Measurements from ENCODE around the gene AIF1L.
"Not testable (repeated sequence)": the region's sequence is repeated elsewhere in the genome, so short reads cannot be mapped to it uniquely, and the experiment has no call there.

The AIF1L gene

DNA sequence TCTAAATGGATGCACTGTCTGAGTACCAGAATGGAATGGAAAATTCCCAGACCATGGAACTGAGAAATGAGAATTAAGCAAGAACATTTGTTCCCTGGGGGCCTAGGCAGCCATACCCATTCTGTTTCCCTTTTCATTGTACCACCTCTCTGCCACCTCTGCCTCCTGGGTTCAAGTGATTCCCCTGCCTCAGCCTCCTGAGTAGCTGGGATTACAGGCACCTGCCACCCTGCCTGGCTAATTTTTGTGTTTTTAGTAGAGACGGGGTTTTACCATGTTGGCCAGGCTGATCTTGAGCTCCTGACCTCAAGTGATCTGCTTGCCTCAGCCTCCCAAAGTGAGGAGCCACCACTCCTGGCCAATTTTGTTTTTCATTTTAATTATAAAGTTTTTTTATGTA is 62.3 kb downstream of the AIF1L start:
- not testable (repeated sequence) for DNase-seq (ENCODE audit: insufficient read length, low spot score); FAIRE-seq

DNA sequence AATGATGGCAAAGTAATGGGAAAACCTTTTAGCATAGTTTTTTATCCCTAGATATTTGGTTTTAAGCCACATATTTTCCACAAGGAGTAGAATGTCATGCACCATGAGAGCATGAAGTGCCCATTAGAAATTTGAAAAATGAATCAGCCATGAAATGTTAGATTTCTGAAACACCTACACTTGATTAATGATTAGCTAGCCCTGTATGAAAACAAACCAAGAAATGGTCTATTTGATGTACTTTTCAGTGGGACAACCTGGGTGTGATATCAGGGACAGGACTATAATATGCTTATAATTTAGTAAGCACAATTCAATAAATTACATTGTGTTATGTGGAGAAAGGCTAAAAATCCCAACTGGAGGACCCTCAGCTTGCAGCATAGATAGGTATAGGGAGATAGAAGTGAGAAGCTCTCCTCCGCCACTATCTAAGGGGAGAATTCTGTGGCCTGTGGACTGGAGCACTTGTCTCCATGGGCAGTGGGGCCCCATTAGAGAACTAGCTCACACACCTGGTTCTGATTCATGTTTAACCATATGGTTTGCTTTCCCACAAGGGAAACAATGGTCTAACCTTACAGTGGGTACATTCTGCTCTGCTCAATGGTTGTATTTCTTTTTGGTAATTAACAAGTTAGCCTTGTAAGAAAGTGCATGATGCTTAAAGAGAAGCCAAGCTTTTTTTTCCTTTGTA is 64.2 kb downstream of the AIF1L start:
- no peak for DNase-seq (ENCODE audit: insufficient read length, low spot score)
- no peak for FAIRE-seq

DNA sequence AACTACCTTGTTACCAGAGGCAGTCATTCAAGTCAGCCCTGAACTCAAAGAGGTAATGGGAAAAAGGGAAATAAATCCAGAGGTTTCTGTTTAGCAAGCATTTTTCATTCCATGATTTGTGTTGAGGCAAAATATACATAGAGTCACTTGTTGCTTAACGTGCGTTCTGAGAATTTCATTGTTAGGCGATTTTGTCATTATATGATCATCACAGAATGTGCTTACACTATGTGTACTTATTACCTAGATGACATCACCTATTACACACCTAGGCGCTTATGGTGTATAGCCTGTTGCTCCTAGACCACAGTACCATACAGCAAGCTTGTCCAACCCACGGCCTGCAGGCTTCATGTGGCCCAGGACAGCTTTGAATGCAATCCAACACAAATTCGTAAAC is 65.3 kb downstream of the AIF1L start:
- no peak for DNase-seq (ENCODE audit: insufficient read length, low spot score)
- FAIRE-seq, result no peak

DNA sequence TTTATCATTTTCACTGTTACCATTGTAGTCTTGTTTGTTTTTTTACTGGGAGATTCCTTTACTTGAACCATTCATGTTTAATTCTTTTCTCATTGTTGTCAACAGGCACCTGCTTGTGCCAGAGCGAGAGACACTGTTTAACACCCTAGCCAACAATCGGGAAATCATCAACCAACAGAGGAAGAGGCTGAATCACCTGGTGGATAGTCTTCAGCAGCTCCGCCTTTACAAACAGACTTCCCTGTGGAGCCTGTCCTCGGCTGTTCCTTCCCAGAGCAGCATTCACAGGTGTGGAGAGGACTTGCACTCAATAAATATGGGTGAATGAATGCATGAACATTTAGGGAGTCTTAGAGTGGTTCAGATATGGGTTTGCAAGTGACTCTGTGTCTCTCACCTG is 66.6 kb downstream of the AIF1L start:
- no peak for DNase-seq (ENCODE audit: insufficient read length, low spot score)
- FAIRE-seq, result no peak

DNA sequence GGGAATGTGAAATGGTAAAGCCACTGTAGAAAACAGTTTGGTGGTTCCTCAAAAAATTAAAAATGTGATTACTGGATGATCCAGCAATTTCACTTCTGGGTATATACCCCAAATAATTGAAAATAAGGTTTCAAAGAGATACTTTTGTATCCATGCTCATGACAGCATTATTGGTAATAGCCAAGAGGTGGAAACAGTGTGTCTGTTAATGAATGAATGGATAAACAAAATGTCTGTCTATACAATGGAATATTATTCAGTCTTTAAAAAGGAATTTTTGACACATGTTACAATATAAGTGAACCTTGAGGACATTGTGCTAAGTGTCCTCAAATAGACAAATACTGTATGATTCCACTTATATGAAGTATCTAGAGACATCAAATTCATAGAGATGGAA is 69.2 kb downstream of the AIF1L start:
- DNase-seq (ENCODE audit: insufficient read length, low spot score), result no peak
- FAIRE-seq, result peak; percentile 66

DNA sequence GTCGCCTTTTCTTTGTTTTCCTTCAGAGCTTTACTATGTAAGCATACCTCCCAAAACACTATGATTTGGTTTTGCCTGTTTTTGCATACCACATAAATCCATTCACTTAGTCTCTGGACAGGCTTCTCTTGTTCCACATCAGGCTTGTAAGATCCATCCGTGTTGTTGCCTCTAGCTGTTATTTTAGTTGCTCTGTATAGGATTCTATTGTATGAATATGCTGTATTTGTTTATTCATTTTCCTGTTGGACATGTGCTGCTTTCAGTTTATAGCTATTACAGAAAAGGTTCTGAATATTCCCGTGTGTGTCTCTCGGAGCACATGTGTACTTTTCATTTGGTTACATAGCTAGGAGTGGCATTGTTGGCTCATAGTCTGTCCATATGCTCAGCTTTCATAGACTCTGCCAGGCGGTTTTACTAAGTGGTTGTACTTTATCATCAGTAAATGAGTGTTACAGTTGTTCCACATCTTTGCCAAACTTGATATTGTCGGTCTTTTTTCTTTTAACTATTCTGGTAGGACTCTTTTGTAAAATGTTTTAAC is 70.9 kb downstream of the AIF1L start:
- FAIRE-seq, result no peak
- no peak for DNase-seq (ENCODE audit: insufficient read length, low spot score)

DNA sequence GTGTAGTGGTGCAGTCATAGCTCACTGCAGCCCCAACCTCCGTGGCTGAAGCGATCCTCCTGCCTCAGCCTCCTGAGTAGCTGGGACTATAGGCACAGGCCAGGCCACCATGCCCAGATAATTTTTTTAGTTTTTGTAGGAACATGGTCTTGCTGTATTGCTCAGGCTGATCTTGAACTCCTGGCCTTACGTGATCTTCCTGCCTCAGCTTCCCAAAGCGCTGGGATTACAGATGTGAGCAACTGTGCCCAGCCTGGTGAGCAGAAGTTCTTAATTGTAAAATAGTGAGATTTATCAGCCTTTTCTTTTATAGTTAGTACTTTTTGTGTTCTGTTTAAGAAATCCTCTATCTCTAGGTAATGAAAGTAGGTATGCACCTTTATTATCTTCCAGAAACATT is 71.6 kb downstream of the AIF1L start:
- DNase-seq (ENCODE audit: insufficient read length, low spot score), result no peak
- FAIRE-seq, result no peak

DNA sequence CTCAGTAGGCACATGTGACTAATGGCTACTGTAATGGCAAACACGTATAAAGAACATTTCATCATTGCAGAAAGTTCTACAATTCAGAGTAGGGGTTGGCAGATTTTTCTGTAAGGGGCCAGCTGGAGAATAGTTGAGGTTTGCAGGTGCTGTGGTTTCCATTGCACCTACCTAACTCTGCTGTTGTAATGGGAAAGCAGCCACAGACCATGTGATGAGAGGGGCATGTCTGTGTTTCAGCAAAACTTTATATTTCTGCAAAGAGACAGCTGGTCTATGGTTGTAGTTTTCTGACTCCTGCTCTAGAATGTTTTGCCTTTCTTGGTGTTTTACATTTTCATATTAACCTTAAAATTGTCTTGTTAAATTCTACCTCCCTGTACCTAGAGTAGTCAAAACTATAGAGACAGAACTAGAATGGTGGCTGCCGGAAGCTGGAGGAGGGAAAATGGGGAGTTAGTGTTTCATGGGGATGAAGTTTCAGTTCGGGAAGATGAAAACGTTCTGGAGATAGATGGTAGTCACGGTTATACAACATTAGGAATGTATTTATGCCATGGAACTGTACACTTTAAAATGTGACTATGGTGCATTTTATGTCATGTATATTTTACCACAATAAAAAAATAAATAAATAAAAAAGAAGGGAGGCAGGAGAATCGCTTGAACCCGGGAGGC is 73.4 kb downstream of the AIF1L start:
- FAIRE-seq (peak; percentile 8), DNase-seq (ENCODE audit: insufficient read length, low spot score) (no peak)

All from GM19239 (cell line).